AG20443 (cell line): ENCODE results near the gene OPN3.
A peak's percentile ranks its signal among the peaks of the same experiment; 100 is the strongest.

Experiments
- DNase-seq: peaks from one replicate; pipeline ENCODE4 v3.0.0; 2012; ENCODE audit warnings: low spot score, mixed read lengths

OPN3 gene

DNA sequence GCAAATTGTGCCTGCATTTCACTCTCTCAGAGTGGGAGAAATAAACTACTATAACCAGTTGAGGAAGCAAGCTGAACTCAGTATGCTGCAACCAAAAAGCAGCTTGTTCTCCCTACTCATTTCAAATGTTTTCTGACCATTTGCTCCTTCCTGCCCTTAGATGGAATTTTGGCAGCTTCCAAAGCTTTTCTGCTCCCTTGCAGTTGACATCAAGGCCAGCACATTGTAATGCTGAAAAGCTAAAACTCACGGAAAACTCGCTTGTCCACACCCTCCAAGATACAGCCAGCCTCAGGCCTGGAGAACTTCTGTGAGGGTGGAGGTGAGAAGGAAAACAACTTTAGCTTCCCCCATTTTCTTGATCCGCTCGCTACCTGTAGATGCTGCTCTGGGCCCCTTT is 5.0 kb upstream of the OPN3 start:
- DNase-seq = peak; percentile 13

DNA sequence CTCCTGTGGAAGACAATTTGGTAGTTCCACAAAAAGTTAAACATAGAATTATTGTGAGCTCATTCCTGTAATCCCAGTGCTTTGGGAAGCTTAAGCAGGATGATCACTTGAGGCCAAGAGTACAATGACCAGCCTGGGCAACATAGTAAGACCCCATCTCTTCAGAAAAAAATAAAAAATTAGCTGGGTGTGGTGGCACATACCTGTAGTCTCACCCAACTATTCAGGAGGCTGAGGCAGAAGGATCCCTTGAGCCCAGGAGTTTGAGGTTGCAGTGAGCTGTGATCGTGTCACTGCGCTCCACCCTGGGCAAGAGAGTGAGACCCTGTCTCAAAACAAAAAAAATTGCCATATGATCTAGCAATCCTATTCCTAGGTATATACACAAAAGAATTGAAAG is 4.1 kb upstream of the OPN3 start:
- DNase-seq = no peak

DNA sequence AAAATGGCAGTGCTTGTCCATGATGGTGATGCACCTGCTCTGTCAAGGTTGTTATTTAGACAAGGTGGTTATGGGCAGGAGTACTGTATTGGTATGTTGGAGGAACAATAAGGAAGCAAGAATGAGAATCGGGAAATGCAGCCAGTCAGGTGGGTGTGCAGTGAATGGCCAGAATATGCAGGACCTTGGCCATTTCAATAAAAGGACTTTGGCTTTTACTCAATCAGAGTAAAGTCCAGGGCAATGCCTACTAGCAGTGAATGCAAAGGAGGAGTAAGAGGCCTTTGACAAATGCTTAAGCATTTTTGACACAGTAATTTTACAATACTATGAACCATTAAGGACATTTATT is 2.4 kb upstream of the OPN3 start:
- DNase-seq = no peak

DNA sequence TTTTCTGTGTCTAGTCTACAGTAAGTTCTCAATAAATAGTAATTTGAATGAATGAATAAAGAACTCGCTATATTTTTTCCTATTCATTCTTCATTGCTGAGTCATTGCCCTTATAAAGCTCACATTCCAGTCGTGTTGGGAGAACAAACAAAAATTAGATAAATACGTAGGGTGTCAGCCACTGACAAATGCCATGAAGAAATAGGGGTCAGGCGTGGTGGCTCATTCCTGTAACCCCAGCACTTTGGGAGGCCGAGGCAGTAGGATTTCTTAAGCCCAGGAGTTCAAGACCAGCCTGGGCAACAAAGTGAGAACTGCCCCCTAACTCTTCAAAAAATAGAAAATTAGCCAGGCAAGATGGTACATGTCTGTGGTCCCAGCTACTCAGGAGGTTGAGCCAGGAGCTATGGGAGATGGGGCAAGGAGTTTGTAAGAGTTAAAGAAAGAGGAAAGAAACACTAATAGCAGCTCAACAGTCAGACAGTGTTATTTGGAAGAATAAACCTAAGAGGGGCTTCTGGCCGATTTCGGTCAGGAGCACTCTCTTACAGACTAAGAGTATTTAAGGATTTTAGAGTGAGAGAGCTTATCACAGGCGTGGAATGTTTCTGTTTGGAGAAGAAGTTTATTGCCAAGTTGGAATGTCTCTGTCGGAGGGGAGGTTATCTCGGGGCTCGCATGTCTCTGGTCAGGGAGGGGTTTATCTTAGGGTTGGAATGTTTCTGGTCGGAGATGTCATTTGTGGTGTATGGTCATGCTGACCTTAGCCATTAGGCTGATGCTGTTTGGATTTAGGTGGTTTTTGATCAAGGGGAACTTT is 1.8 kb upstream of the OPN3 start:
- DNase-seq = peak; percentile 45

DNA sequence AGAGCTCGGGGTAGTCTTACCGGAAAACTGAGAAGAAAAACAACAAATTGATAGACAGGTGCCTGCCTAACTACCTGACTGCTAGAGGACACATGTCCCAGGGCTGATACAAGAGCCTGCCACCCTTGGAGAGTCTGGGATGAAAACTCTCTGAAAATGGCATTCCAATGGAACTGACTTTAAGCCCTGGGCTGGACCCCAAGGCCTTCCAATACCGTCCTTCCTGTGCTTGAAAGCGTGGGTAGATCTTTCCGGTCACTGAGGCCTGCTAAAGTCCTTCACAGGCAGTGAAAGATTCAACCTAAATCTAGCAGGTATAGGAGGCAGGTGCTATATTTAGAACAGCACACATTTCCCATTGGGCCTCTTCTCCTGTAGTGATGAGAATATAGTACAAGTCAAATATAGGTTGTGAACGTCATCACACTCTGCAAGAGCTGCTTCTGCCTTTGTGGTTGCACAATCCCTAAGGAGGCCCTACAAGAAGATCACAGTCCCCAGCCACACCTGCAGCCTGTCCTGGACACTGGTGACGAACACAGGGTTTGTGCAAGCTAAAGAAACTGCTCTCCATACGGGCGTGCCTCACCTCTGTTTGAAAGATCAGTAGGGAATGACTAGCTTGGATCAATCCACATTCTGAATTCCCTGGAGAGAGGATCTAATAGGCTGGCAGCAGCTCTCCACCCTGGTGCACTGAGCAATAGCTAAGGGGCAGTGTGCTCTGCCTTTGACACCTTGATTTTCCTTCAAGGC is 876 bp upstream of the OPN3 start:
- no peak for DNase-seq

DNA sequence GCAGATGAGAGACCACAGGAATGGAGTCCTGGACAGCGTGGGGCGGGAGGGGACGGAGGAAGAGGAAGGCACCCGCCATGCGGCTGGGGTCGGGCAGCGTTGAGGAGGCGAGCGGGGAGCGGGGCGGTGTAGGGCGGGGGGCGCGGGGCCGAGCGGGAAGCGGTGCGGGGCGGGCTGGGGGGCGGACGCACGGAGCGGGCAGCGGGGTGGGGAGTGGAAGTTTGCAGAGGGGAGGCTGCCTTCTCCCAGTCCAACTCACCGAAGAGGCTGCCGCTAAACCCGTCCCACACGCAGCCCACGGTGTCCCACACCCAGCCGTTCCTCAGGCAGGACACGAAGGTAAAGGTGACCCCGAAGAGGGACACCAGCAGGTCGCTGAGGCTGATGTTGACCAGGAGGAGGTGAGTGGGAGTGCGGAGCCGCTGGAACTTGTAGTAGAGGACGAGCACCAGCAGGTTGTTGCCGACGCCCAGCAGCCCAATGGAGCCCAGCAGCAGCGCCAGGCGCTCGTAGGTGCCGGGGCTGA is 483 bp downstream of the OPN3 start:
- DNase-seq = peak; percentile 49

DNA sequence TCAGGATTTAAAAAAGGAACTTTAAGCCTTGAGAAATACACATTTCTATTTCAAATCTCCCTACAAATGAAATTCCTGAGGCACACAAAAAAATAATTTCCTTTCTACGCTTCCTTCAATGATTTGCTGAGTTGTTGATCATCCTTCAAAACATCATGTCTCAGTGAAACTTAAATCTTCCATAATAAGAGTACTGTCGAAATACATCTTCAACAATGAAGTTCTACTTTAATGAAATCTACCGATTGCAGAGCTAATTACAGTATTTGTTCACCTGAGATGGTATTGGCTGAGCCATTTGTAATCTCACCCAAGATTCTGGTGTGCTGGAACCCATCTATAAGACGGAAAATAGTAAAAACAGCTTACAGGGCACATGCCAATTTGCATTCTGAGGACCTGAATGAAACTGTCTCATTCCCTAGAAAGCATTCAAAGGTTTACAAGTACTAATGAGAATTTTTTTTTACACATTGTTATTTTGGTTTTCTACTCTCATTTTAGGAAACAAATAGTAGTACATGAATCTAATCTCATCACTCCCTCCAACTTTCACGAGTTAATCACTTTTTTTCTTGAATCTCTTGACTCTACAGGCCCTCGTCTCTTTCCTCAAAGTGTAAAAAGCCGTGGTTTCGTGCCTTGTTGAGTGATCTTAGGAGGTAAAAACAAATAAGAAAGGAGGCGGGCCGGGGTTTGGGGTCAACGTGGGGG is 1.1 kb downstream of the OPN3 start:
- DNase-seq = no peak

DNA sequence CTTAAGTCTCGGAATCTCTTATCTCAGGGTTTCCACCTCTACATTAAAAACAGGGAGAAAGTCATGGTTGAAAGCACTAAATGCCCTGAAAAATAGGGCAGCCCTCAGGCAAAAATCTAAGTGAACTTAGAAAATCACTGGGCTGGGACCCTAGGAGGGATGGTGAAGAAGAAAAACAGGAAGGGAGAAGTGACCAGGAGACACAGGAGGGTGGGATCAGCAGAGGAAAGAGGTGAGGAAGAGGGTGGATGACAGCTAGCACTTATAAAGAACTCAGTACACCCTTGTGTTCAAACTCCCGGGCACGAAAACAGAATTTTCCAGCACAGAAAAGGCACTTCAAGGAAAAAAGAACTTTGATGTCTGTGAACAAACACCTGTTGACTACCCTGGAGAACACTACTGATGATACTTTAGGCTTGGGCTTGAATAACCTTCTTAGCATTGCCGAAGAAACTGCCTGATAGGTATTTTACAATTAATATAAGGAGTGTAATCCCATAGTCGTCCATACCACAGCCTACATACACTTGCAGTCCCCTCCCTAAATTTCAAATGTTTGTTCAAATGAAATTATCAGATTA is 2.0 kb downstream of the OPN3 start:
- no peak for DNase-seq

DNA sequence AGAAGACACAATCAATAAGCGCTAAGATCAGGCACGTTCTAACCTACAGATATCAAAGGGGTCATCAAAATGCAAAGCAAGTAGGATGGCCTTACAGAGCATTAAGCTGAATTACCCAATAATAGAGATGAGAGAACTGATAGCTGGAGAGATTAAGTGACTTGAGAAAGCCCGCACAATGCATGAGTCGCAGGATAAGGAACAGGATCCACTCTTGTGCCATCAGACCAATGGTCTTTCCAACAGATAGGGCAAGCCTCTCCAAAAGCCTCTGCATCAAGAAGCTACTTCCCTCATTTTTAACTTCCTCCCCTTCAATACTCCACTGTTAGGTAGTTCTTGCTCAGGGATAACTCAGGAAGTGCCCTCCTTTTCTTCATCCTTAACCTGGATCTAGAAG is 2.6 kb downstream of the OPN3 start:
- DNase-seq = no peak

DNA sequence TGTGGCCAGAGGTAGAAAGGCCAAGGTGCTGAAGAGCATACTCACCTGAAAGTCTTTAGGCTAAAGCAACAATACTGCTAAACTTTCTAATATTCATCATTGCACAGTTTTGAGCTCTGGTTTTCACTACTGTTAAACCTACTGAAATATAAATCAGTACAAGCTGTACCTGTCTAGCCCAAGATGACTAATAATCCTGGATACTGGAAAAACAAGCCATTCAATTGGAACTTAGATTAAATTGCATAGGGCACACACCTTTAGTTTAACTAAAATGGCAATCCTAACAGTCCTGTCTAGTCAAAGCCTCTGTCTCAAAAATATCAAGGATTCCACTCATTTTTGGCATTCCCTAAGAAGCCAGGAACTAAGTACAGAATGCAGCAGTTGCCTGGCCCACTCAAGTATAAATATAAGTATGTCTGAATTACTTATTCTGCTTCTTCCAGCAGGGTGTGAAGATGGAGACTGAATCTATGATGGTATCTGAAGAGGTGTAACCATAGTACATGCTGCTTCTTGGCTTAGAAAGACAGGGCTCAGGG is 3.1 kb downstream of the OPN3 start:
- DNase-seq = no peak

DNA sequence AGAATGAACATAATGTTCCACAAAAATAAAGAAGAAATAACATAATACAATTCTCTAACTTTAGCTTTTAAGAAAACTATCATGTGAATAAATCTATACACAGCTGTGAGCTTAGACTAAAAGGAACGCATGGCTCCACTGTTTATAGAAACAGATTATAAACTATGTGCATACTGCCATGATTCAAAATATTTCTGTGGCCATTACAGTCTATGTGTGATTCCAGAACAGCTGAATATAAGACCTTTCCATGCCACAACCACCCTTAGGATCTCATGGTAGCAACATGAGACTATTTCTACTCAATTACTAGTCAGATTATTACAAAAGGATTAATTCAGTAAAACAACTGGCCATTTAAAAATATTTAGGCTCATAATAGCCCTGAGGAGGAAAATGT is 3.9 kb downstream of the OPN3 start:
- DNase-seq = no peak

DNA sequence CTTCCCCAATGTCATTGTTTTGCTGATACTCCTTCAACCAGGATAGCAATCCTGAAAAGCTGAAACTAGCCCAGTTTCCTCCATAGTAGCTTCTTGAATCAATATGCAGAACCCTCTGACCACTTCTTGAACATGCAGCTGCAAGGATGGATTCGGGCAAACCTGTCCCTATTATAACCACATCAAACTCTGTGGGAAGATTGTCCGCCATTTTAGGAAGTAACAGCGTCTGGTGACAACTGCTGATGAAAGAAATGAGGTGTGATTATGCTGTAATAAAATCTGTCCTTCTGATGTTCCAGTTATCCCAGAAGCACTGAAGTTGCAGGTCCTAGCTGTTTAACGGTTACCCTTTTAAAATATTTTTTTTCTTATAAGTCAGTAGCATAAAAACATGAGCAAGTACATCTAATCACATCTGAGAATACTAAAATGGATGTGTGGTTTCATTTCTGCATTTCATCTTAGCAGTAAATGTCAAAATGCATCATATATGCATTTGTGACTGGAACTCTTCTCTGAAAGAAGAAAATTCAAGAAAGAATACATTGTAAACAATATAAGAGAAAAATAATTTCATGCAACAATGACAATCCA is 4.5 kb downstream of the OPN3 start:
- DNase-seq = no peak

DNA sequence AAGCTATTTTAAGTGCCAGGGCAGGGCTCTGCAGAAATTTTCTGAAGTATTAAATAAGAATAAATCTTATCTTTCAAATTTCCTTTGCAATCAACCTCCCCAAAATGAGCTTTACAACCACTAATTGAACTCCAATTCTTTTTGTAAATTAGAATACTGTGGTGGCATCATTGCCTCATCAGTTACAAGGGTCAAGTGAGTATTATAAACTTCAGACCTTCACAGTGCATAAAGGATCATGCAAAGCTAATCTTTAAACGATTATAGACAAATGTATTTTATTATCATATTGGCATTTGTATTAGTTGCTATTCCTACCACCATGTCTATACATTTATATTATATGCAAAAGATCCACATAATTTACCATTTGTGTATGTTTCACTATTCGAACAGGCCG is 7.2 kb downstream of the OPN3 start:
- DNase-seq = no peak

DNA sequence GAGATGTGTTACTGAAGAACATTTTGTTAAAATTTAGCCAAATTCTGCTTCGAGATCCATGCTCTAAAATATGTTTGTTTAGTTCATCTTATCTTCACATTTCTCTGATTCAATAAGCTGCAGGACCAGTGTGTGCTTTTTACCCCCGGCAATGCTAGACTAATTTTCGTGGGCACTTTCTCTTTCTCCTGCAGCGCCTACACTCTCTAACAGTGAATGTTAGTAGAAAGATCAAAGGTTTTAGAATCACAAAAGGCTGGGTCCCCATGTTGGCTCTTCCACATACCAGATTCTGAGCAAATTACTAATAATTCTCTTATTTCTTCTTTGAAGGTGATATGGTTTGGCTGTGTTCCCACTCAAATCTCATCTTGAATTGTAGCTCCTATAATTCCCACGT is 8.5 kb downstream of the OPN3 start:
- DNase-seq = no peak

DNA sequence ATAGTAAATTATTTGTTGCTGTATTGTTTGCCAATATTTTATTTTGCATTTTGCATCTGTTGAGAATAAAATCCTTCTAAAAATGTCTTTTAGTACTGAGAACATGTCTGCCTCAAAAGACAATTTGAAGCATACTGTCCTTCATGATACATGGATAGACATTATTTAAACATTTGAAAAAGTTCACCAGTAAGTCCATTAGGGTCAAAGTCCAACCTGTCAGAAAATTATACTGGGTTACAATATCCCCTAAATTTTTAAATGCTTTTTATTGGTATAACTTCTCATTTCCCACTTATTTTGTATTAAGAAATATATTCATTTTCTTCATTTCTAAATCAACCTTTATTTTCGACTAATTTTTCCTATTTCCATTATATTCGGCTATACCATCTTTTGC is 9.3 kb downstream of the OPN3 start:
- no peak for DNase-seq

DNA sequence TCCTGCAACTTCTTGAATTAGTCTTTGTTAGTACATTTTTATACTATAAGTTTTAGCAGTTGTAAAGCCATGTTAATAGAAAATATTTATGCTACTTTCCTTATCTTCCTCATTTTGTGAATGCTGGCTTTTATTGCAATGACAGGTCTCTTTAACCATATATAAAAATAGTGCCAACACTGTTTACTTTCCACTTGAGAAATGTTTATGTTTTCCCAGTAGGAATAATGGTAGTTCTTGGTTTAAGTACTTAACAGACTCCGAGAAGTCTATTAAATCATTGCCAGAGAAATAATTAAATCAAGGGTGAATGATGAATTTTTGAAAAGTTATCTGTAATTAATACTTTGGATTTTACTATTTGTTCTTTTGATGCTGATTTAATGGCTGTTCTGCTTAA is 9.7 kb downstream of the OPN3 start:
- DNase-seq = no peak

DNA sequence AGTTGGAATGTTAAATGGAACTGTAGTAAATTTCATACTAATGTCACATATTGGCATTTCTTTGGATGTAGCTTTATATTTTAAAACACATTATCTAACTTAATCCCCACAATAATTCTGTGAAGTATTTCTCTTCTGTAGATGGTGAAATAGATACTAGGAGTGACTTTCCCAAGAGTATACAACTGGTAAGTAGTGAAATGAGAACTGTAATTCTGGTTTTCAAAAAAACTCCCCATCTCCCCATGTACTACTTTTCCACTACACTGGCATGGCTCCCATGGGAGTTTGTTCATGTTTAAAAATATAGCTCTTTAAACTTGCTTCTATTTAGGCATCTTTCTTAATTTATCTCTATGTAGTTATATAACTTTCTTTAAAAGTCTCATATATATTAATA is 10.2 kb downstream of the OPN3 start:
- no peak for DNase-seq

DNA sequence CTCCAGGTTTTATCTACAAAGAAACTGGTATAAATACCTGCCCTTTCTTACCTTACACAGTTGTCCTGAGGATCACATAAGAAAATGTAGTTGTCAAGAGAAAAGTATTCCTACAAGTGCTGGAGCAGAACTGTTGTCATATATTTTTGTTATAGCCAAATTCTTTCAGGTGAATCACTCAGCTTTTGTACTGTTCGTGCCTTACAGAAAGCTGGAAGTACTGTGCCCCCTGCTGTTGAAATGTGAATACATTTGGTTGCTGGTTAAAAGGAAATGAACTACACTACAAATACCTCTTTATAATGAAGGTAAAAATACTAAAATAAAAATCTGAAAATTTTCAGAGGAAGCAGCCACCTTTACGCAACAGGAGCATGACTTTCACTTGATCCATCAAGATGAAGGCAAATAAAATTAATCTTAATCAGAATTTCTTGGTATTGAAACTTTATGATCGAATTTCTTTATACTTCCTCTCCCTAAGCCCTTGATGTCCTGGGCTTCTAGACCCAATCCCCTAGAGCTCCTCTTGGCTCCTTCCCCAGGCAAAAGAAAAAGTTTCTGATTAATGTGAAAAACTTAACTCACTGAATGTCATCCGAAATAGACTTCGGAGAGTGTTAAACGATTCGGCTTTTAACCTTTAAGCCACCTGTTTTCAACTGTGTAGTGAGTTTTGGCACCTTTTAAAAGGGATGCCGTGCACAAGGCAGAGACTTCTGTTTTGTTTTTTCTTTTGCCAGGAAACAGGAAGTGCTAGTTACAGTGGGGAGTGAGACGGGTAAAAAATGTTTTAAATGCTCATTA is 12.5 kb downstream of the OPN3 start:
- DNase-seq = peak; percentile 67

DNA sequence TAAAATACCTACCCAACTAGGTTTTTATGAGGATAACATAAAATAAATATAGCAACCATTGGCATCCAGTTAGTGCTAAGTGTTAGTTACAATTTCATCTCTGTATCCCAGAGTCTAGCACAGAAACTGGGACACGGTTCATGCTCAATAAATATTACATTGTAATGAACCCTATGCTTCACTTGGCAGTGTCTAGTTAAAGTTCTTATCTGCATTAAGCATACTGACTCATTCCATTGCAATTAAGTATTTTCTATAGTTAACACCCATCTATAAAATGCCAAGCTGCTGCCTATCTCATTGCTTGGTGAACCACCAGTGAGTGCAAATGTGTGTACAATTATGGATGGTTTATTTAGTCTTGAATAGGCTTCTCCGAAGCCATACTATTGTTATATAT is 15.2 kb downstream of the OPN3 start:
- no peak for DNase-seq

DNA sequence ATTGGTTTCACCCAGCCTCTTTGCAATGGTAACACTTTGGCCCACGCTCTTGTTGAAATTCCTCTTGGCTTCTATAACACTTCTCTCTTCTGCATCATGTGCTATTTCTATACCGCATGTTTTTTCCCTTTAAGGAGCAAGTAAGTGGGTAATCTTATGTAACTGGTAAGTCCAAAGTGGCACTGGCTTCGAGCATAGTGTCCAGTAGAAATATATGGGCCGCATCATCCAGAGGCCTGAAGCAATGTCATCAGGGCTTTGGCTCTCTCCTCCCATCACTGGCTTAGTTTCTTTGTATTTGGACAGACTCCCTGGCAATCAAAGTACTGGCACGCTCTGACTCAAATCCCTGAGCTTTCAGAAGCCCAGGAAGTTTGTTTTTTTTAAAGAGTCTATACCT is 17.5 kb downstream of the OPN3 start:
- DNase-seq = no peak

DNA sequence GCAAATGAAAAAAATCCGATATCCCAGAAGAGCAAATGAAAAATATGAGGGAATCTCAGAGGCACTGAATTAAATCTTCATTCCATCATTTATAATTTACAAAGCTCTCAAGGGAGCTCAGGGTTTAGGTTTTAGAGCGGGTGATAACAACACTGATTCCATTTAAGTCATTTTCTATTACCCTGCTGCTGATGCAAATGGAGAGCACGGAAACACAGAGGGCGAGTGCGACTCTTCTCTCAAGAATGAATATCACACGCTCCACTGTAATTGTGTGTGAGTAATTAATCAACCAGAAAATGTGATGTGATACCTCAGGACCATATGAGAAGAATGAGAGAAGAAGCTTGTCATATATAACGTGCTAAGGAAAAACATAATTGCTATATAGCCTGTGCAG is 22.7 kb downstream of the OPN3 start:
- DNase-seq = no peak
